NCI-H82 treated with DMSO at 0.1 percent for 48 hours (cell line): ENCODE data around the gene MAPKAP1.
"Not testable (repeated sequence)": the region's sequence is repeated elsewhere in the genome, so short reads cannot be mapped to it uniquely, and the experiment has no call there.

Experiments
- DNase-seq: peaks from one replicate; lab custom pipeline; 2025; ENCODE audit not compliant: unreplicated experiment; lab: John Stamatoyannopoulos, UW

MAPKAP1 gene

DNA sequence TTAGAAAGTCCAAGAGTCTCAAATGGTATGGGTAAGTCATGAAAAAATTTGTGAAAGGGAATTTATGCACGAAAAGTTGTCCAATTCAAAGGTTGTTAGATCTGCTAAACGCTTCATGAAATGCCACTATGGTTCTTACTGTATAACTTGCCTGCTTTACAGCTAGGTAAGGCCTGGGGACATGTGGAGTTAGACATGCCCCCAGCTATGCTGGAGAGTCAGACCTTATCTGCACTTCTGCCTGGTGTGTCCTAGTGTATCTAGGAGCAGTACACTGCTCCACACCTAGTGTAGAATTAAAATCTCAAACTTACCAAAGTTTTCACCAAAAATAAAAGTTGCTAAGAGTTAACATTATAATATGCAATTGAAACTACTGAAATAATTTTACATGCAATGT, 136.8 kb downstream of the MAPKAP1 start:
- no peak for DNase-seq

- DNase-seq, result no peak
Measured at GRCh38 chr9:125568621-125569020, 138.4 kb downstream of the MAPKAP1 start.

- not testable (repeated sequence) for DNase-seq
Measured at GRCh38 chr9:125566051-125566450, 141.0 kb downstream of the MAPKAP1 start.

- no peak for DNase-seq
Measured at GRCh38 chr9:125565126-125565525, 141.9 kb downstream of the MAPKAP1 start.

- DNase-seq, result no peak
Measured at GRCh38 chr9:125564631-125565030, 142.4 kb downstream of the MAPKAP1 start.

GRCh38 chr9:125561509-125562148, 145.4 kb downstream of the MAPKAP1 start:
- DNase-seq, result no peak

- DNase-seq, result no peak
Measured at GRCh38 chr9:125559894-125560293, 147.1 kb downstream of the MAPKAP1 start.

DNA sequence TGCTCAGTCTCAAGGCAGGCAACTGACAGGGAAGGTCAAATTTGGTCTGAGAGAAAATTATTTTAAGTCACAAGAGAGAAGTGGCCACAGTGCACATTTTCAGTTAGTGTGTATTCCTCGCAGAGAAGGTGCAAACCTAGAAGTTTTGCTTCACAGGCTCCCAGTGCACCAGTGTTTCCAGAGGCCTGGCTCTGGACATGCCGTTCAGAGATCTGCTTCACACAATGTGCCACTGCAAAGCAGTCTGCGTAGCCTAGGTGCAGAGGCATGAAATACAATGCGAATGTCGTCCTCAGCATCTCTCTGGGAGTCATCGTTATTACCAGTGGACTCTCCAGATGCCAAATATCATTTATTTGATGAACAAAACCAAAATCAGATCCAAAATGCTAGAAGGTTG, 147.8 kb downstream of the MAPKAP1 start:
- DNase-seq, result no peak

GRCh38 chr9:125558453-125559092, 148.4 kb downstream of the MAPKAP1 start:
- DNase-seq, result peak; percentile 62

GRCh38 chr9:125556046-125556721, 150.8 kb downstream of the MAPKAP1 start:
- DNase-seq, result no peak

DNA sequence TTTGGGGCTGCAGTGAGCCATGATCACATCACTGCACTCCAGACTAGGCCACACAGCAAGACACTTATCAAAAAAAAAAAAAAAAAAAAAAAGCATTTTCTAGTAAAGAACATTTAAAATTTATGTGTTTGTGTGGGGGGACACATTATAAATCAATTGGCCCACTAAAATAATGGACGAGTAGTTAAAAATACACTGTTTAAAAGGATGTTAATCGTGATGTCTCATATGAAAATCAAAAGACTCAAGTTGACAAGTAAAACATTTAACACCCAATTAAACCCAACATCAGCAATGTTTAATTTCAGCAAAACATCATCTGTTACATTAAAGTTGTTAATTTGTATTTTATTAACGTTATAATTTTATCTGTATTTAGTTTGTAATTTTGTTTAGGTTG, 152.3 kb downstream of the MAPKAP1 start:
- DNase-seq, result no peak

DNA sequence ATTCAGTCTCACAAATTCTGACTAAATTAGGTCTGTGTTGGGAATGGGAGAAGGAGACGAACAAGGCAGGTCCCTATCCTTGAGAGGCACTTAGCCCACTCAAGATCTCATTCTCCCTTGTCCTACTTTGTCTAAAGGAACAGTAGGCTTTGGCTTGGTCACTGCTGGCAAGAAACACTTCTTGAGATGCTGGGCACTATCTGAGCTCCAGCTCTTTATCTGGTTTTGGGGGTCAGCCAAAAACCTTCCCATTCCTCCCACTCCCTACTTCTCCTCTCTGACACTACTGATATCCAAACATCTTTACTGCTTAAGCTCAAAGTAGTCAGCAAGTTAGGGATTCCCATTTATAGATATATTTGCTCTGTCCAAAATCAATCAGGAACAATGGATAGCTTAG, 155.2 kb downstream of the MAPKAP1 start:
- no peak for DNase-seq

DNA sequence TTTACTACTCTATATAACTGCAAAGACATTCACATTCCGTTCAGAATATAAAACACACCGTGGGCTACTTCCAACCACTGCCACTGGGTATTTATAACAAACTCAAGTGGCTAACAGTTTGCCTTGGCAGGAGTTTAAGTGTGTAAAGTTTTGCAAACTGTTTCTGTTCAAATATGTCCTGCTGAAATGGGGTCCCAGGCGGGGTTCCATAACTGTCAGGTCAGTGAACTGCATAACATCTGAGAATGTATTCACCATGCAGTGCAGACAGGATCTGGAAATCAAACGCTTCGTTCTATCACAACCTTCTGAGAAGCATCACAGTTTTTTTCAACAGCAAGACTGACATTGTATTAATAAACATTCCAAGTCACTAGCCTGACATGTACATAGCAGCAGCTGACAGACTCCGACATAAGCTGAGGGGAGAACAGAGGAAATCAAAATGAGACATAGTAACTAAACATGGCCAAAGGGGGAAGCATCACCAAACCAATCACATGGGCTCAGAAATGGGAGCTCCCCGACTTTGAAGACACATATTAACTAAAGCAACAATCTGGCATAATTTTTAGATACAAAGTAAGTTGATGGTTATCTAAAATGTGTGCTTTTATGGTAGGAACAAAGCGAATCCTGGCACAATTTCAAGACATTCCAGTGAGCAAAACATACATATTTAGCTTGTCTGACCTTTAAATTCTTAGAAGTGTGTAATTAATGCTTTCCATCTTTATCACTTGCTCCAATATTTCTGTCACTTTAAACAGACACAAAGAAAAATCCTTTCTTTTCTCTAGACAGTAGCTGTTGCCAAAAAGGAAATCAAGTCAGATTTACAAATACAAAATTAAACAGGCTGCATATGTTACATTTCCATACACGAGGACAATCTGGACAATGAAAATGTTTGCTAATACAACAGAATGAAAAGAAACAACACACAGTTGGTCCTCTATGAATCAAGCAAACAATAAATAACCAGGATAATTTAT, 156.8 kb downstream of the MAPKAP1 start:
- no peak for DNase-seq

DNA sequence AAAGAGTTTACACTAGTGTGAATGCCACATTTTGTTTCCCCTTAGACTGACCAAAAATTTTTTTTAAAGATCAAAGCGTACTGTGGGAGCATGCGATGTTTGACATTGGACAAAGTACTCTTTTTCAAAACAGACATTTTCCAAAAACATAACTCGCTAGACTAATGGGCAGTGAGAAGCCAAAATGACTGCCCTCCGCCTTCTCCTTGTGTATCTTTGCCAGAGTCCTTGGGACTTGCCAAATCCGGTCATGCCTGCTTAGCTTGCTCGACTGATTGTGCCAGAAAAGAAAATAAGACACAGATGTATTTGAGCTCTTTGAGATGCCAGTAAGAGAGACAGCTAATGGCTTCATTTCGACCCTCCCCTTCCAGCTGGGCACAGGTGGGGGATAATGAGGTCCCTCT, 157.5 kb downstream of the MAPKAP1 start:
- DNase-seq, result no peak

- no peak for DNase-seq
Measured at GRCh38 chr9:125549039-125549438, 158.0 kb downstream of the MAPKAP1 start.

DNA sequence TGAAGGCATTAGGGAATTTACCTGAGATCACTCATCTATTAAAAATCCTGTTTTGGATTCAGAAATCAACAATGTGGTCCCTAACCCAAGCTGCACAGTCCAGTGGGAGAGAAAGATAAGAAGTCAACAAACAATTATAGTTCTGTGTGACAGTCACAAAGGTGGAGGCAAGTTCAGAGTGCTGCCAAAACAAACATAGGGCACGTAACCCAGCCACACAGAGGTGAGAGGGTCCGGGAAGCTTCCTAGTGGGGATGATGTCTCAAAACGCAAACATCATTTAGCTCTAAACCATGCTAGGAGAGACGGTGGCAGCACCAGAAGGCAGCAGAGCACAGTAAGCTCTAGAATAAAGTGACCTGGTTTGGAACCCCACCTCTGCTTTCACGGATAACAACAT, 158.9 kb downstream of the MAPKAP1 start:
- no peak for DNase-seq

DNA sequence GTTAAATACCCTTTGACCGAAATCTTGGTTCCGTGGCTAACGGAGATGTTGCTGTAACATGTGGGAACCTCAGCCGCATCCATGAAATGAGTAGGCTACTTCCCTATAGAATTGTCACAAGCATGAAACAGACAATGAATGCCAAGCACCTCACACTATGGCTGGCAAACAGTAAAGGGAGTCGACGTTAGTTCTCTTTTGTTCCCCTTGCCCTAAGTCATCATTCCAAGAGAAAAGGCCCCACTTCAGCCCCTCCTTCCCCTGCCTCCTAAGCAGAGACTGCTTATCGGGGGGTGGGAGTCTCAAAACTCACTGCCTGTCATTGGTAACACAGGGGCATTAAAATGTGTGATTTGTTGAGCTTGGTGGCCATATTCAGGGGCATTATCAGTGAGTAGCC, 159.6 kb downstream of the MAPKAP1 start:
- no peak for DNase-seq

DNA sequence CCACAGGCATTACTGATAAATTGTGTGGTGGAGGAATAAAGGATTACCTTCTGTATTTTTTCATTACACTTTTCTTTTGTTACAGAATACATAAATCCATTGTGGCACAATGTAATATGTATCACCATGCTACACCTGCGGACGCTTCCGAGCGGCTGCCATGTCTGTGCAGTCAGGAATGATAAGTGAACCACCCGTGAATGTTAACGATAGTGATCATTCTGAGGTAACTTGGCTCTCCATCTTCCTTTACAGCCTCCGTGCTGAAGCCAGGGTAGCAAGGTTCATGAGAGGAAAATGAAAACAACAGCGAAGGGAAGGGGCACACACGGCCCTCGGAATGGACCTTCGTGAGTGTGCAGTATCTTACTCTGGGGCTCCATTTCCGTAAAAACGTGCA, 161.2 kb downstream of the MAPKAP1 start:
- no peak for DNase-seq

DNA sequence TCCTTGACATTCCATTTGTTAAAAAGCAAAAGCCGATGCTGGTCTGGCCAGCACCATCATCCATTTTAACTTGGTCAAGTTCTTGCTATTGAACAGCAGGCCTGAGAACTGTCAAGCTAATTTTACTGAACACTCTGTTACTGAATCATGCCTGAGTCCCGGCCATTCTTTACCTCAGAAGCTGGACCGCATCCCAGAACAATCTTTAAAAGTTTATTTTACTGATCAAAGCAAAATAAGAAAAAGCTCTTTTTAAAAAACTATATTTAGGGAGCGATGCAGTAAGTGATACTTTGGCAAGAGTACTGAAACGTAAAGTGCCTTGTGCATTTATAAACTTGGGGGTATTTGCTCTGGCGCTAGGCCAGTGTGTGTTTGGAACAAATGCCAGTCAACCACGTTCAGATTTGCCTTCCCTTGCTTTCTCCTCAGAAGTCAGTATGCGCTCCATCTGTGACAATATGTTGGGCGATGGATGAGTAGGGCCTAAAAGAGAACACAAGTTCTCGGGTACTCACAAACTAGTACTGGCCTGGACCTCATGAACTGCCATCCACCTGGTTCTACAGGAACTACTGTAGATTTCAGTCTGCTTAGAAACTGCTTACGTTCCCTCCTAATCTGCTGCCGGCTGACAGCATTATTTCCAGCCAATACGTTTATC, 161.9 kb downstream of the MAPKAP1 start:
- no peak for DNase-seq

DNA sequence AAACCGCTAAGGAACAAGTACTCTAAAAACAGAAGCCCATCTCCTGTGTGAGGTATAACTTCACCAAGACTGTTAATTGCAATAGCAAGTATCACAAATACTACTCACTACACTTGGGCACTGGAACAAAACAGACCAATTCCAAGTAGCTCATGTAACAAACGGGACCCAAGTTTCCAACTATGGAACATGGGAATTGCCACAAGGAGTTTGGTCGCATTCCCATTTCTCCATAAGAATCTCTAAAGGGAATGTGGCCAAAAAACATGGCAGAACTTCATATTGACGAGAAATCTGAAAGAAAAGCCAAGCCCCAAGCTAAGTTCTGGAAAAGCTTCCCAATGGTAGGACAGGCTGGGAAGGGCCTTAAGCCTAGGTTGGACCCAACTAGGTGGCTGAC, 162.5 kb downstream of the MAPKAP1 start:
- DNase-seq, result no peak

- DNase-seq, result no peak
Measured at GRCh38 chr9:125541840-125542243, 165.2 kb downstream of the MAPKAP1 start.
